Activated T-cell treated with anti-CD3 and anti-CD28 coated beads, Interleukin-2, amount 50 U/mL, for 4 hours (primary cell): Measurements from ENCODE around the gene ATG10. TPM values are rescaled to one million over a fixed set of nuclear protein-coding genes. Genes with fewer than 3 reads are reported as not detected.

Experiments used
- ATAC-seq, 2 donors: fragments of 200-7000 bp; cut with Tn5 transposase; one replicate each; pipeline ENCODE4 v1.10.0; 2021
- DNase-seq: peaks from one replicate; pipeline ENCODE4 v3.0.0-alpha.2; 2020
- H3K27me3 Mint-ChIP-seq: one replicate; pipeline ENCODE4 v1.8.0; 2021; ENCODE audit warnings: low read depth, mixed read lengths
- H3K36me3 Mint-ChIP-seq: one replicate; pipeline ENCODE4 v1.8.0; 2022; ENCODE audit warnings: mixed read lengths; ENCODE audit not compliant: insufficient read depth
- H3K4me1 Mint-ChIP-seq: one replicate; pipeline ENCODE4 v1.8.0; 2021; ENCODE audit warnings: low read depth, mixed read lengths
- H3K4me3 Mint-ChIP-seq: one replicate; pipeline ENCODE4 v1.8.0; 2021; ENCODE audit warnings: mild to moderate bottlenecking, moderate library complexity, mixed read lengths
- H3K9me3 Mint-ChIP-seq: one replicate; pipeline ENCODE4 v1.8.0; 2021; ENCODE audit warnings: mixed read lengths
- total RNA-seq, 3 donors: library from RNA; stranded (reverse); gene quantifications; one replicate each; pipeline ENCODE4 v1.2.1, GENCODE V29; 2021

ATG10 gene
- total RNA-seq, 3 donors from 2014 or later = 4.6 to 5.8 (median 5.3) TPM

GRCh38 chr5:82147860-82148573 lies 176.2 kb downstream of the ATG10 start:
- Mint-ChIP-seq H3K4me3 (no peak overlapping the region), H3K9me3 (no peaks in the 10 kb centered on the region), H3K27me3 (no peaks in the 10 kb centered on the region), H3K4me1 (no peaks in the 10 kb centered on the region), H3K36me3 (no peaks in the 10 kb centered on the region)
- ATAC-seq (no peak), DNase-seq (no peak)

GRCh38 chr5:82149434-82149833 lies 177.6 kb downstream of the ATG10 start:
- no peaks in the 10 kb centered on the region for H3K9me3 Mint-ChIP-seq
- no peak overlapping the region for H3K4me3 Mint-ChIP-seq
- H3K36me3 Mint-ChIP-seq = no peaks in the 10 kb centered on the region
- ATAC-seq = no peak
- no peaks in the 10 kb centered on the region for H3K4me1 Mint-ChIP-seq
- DNase-seq = no peak
- H3K27me3 Mint-ChIP-seq = no peaks in the 10 kb centered on the region

- Mint-ChIP-seq H3K9me3 (no peaks in the 10 kb centered on the region), H3K36me3 (no peaks in the 10 kb centered on the region), H3K4me1 (no peaks in the 10 kb centered on the region), H3K4me3 (no peak overlapping the region), H3K27me3 (no peaks in the 10 kb centered on the region)
- ATAC-seq = no peak
- DNase-seq = no peak
These were observed 178.7 kb downstream of the ATG10 start for GRCh38 chr5:82150559-82150958.

- H3K36me3 Mint-ChIP-seq = no peaks in the 10 kb centered on the region
- DNase-seq = no peak
- no peak overlapping the region for H3K4me3 Mint-ChIP-seq
- no peaks in the 10 kb centered on the region for H3K9me3 Mint-ChIP-seq
- no peak for ATAC-seq
- H3K4me1 Mint-ChIP-seq = no peaks in the 10 kb centered on the region
- no peaks in the 10 kb centered on the region for H3K27me3 Mint-ChIP-seq
These were observed 179.4 kb downstream of the ATG10 start for GRCh38 chr5:82151204-82151603.

GRCh38 chr5:82151662-82152061 lies 179.8 kb downstream of the ATG10 start:
- H3K36me3 Mint-ChIP-seq = no peaks in the 10 kb centered on the region
- no peaks in the 10 kb centered on the region for H3K27me3 Mint-ChIP-seq
- no peaks in the 10 kb centered on the region for H3K4me1 Mint-ChIP-seq
- H3K4me3 Mint-ChIP-seq = no peak overlapping the region
- ATAC-seq (no peak), DNase-seq (no peak)
- no peaks in the 10 kb centered on the region for H3K9me3 Mint-ChIP-seq

- Mint-ChIP-seq H3K36me3 (no peaks in the 10 kb centered on the region), H3K9me3 (no peaks in the 10 kb centered on the region), H3K27me3 (no peaks in the 10 kb centered on the region), H3K4me1 (no peaks in the 10 kb centered on the region), H3K4me3 (no peak overlapping the region)
- no peak for DNase-seq
- no peak for ATAC-seq
These were observed 181.2 kb downstream of the ATG10 start for GRCh38 chr5:82152978-82153481.

- Mint-ChIP-seq H3K36me3 (no peaks in the 10 kb centered on the region), H3K4me1 (no peaks in the 10 kb centered on the region), H3K4me3 (no peak overlapping the region), H3K27me3 (no peaks in the 10 kb centered on the region), H3K9me3 (no peaks in the 10 kb centered on the region)
- DNase-seq (no peak), ATAC-seq (no peak)
These were observed 183.0 kb downstream of the ATG10 start for GRCh38 chr5:82154776-82155175.

GRCh38 chr5:82155305-82155704 lies 183.5 kb downstream of the ATG10 start:
- DNase-seq (no peak), ATAC-seq (no peak)
- no peak overlapping the region for H3K4me3 Mint-ChIP-seq
- H3K4me1 Mint-ChIP-seq = no peaks in the 10 kb centered on the region
- H3K36me3 Mint-ChIP-seq = no peaks in the 10 kb centered on the region
- H3K9me3 Mint-ChIP-seq = no peaks in the 10 kb centered on the region
- H3K27me3 Mint-ChIP-seq = no peaks in the 10 kb centered on the region

- no peaks in the 10 kb centered on the region for H3K27me3 Mint-ChIP-seq
- ATAC-seq (no peak), DNase-seq (no peak)
- no peak overlapping the region for H3K4me3 Mint-ChIP-seq
- H3K9me3 Mint-ChIP-seq = no peaks in the 10 kb centered on the region
- no peaks in the 10 kb centered on the region for H3K4me1 Mint-ChIP-seq
- H3K36me3 Mint-ChIP-seq = no peaks in the 10 kb centered on the region
These were observed 185.1 kb downstream of the ATG10 start for GRCh38 chr5:82156874-82157273.

- H3K27me3 Mint-ChIP-seq = no peaks in the 10 kb centered on the region
- no peaks in the 10 kb centered on the region for H3K9me3 Mint-ChIP-seq
- no peak overlapping the region for H3K4me3 Mint-ChIP-seq
- no peaks in the 10 kb centered on the region for H3K36me3 Mint-ChIP-seq
- ATAC-seq = no peak
- H3K4me1 Mint-ChIP-seq = no peaks in the 10 kb centered on the region
- no peak for DNase-seq
These were observed 187.1 kb downstream of the ATG10 start for GRCh38 chr5:82158755-82159413.

- H3K36me3 Mint-ChIP-seq = no peaks in the 10 kb centered on the region
- no peaks in the 10 kb centered on the region for H3K27me3 Mint-ChIP-seq
- no peaks in the 10 kb centered on the region for H3K9me3 Mint-ChIP-seq
- H3K4me1 Mint-ChIP-seq = no peaks in the 10 kb centered on the region
- DNase-seq (no peak), ATAC-seq (no peak)
- no peak overlapping the region for H3K4me3 Mint-ChIP-seq
These were observed 189.1 kb downstream of the ATG10 start for GRCh38 chr5:82160948-82161347.

- no peaks in the 10 kb centered on the region for H3K27me3 Mint-ChIP-seq
- no peaks in the 10 kb centered on the region for H3K4me1 Mint-ChIP-seq
- no peak overlapping the region for H3K4me3 Mint-ChIP-seq
- H3K9me3 Mint-ChIP-seq = no peaks in the 10 kb centered on the region
- no peaks in the 10 kb centered on the region for H3K36me3 Mint-ChIP-seq
- no peak for ATAC-seq
- DNase-seq = no peak
These were observed 190.8 kb downstream of the ATG10 start for GRCh38 chr5:82162573-82162972.

- H3K4me3 Mint-ChIP-seq = no peak overlapping the region
- DNase-seq = no peak
- H3K27me3 Mint-ChIP-seq = no peaks in the 10 kb centered on the region
- H3K4me1 Mint-ChIP-seq = no peaks in the 10 kb centered on the region
- ATAC-seq = no peak
- H3K36me3 Mint-ChIP-seq = no peaks in the 10 kb centered on the region
- no peaks in the 10 kb centered on the region for H3K9me3 Mint-ChIP-seq
These were observed 191.8 kb downstream of the ATG10 start for GRCh38 chr5:82163452-82164175.

- DNase-seq (no peak), ATAC-seq (no peak)
- Mint-ChIP-seq H3K27me3 (no peaks in the 10 kb centered on the region), H3K9me3 (no peaks in the 10 kb centered on the region), H3K36me3 (no peaks in the 10 kb centered on the region), H3K4me3 (no peak overlapping the region), H3K4me1 (no peaks in the 10 kb centered on the region)
These were observed 192.6 kb downstream of the ATG10 start for GRCh38 chr5:82164176-82164976.
